Measurements from ENCODE around the gene DPPA5.

GRCh38 chr6:73388800-73389512 lies 34.9 kb upstream of the DPPA5 start:
- TF ChIP-seq CTCF (IDR thresholded peaks at IDR 0.05) (peak in 1 of 3 experiments; percentile 40), POLR2AphosphoS5 (IDR thresholded peaks at IDR 0.05; ENCODE audit: insufficient read depth in 1 of 2, low read depth in 1 of 2) (peak in 1 of 2 donors; percentile 28)
